ENCODE results near the gene MRPL39. TPM values are rescaled to one million over a fixed set of nuclear protein-coding genes. Genes with fewer than 3 reads are reported as not detected.

Gene MRPL39
- polyA plus RNA-seq, 1 of the 3 experiments (the other 2 are of a cell fraction) = 26.9 TPM

DNA sequence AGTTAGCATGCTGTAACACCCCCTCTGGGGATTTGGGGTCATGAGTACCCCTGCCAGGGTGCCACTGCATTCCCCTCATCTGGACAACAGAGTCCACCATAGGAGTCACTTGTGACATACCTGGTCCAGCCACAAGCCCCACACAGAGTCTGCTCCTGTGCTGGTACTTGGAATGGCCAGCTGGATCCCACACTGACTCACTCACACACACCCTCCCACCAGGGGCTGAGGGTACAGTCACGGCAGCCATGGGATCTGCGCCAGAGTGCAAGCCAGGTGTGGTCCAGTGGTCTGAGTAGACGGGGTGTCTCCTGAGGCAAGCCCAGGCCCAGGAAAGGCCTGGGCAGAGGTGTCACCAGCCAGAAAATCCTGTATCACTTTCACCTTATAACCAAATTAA is 67.7 kb downstream of the MRPL39 start:
- peaks cover 0 to 6% of the 10 kb centered on the region in 2 experiments for H3K36me3 ChIP-seq (replicated peaks in 1 of 2; ENCODE audit: control insufficient read depth in 1 of 2, insufficient read depth in 2 of 2, low read length in 1 of 2)
- no peaks in the 10 kb centered on the region for H3K9me2 ChIP-seq
- no peak overlapping the region for H2AFZ ChIP-seq (ENCODE audit: low read depth)
- no peaks in the 10 kb centered on the region for H4K20me1 ChIP-seq (ENCODE audit: insufficient read depth)
- peaks cover 11% of the 10 kb centered on the region; the same call in 1 of the 2 replicates for H3K9me3 ChIP-seq
- WGBS (ENCODE audit: low lambda C conversion rate) = 7% methylated on average over 3 of the region's 3 CpGs
- ChIA-PET CTCF (no interaction called here), POLR2A (no interaction called here)
- H3K4me2 ChIP-seq = no peak overlapping the region
- TF ChIP-seq, protein P1, sequence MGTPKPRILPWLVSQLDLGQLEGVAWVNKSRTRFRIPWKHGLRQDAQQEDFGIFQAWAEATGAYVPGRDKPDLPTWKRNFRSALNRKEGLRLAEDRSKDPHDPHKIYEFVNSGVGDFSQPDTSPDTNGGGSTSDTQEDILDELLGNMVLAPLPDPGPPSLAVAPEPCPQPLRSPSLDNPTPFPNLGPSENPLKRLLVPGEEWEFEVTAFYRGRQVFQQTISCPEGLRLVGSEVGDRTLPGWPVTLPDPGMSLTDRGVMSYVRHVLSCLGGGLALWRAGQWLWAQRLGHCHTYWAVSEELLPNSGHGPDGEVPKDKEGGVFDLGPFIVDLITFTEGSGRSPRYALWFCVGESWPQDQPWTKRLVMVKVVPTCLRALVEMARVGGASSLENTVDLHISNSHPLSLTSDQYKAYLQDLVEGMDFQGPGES (IDR thresholded peaks at IDR 0.05; ENCODE audit: low read depth, low read length) = no peak
- TF ChIP-seq CHD2 (IDR thresholded peaks at IDR 0.05; ENCODE audit: low read length, partially characterized antibody) = no peak
- TF ChIP-seq, protein P2, sequence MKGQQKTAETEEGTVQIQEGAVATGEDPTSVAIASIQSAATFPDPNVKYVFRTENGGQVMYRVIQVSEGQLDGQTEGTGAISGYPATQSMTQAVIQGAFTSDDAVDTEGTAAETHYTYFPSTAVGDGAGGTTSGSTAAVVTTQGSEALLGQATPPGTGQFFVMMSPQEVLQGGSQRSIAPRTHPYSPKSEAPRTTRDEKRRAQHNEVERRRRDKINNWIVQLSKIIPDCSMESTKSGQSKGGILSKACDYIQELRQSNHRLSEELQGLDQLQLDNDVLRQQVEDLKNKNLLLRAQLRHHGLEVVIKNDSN (IDR thresholded peaks at IDR 0.05; ENCODE audit: borderline replicate concordance, low read depth) = no peak
- TF ChIP-seq RAD21 (IDR thresholded peaks at IDR 0.05; ENCODE audit: low read length) = no peak
- TF ChIP-seq SMC3 (IDR thresholded peaks at IDR 0.05; ENCODE audit: low read depth, low read length) = no peak
- TF ChIP-seq JUND (IDR thresholded peaks at IDR 0.05) = no peak
- TF ChIP-seq EP300 (IDR thresholded peaks at IDR 0.05; ENCODE audit: borderline replicate concordance in 1 of 2, low read depth in 1 of 2, low read length in 1 of 2) = no peak
- TF ChIP-seq MEF2A (IDR thresholded peaks at IDR 0.05; ENCODE audit: borderline replicate concordance, low read depth) = no peak
- TF ChIP-seq, protein P3, sequence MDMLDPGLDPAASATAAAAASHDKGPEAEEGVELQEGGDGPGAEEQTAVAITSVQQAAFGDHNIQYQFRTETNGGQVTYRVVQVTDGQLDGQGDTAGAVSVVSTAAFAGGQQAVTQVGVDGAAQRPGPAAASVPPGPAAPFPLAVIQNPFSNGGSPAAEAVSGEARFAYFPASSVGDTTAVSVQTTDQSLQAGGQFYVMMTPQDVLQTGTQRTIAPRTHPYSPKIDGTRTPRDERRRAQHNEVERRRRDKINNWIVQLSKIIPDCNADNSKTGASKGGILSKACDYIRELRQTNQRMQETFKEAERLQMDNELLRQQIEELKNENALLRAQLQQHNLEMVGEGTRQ (IDR thresholded peaks at IDR 0.05; ENCODE audit: borderline replicate concordance, low read depth, low read length) = no peak
- no peak for TF ChIP-seq MXI1 (IDR thresholded peaks at IDR 0.05; ENCODE audit: low read depth, low read length)
- TF ChIP-seq, protein P4, sequence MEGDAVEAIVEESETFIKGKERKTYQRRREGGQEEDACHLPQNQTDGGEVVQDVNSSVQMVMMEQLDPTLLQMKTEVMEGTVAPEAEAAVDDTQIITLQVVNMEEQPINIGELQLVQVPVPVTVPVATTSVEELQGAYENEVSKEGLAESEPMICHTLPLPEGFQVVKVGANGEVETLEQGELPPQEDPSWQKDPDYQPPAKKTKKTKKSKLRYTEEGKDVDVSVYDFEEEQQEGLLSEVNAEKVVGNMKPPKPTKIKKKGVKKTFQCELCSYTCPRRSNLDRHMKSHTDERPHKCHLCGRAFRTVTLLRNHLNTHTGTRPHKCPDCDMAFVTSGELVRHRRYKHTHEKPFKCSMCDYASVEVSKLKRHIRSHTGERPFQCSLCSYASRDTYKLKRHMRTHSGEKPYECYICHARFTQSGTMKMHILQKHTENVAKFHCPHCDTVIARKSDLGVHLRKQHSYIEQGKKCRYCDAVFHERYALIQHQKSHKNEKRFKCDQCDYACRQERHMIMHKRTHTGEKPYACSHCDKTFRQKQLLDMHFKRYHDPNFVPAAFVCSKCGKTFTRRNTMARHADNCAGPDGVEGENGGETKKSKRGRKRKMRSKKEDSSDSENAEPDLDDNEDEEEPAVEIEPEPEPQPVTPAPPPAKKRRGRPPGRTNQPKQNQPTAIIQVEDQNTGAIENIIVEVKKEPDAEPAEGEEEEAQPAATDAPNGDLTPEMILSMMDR (IDR thresholded peaks at IDR 0.05) = no peak
- TF ChIP-seq POLR2AphosphoS5 (IDR thresholded peaks at IDR 0.05; ENCODE audit: low read depth, low read length) = no peak
- TF ChIP-seq RXRA (IDR thresholded peaks at IDR 0.05; ENCODE audit: borderline replicate concordance, low read depth) = no peak
- no peak for TF ChIP-seq GATA2 (CRISPR knock-in tag; IDR thresholded peaks at IDR 0.05)
- TF ChIP-seq, protein P5, sequence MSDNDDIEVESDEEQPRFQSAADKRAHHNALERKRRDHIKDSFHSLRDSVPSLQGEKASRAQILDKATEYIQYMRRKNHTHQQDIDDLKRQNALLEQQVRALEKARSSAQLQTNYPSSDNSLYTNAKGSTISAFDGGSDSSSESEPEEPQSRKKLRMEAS (IDR thresholded peaks at IDR 0.05; ENCODE audit: low read depth) = no peak
- TF ChIP-seq RFX5 (IDR thresholded peaks at IDR 0.05; ENCODE audit: low read length) = no peak
- TF ChIP-seq EZH2phosphoT487 (IDR thresholded peaks at IDR 0.05; ENCODE audit: borderline replicate concordance, low read depth) = no peak
- TF ChIP-seq, protein P6, sequence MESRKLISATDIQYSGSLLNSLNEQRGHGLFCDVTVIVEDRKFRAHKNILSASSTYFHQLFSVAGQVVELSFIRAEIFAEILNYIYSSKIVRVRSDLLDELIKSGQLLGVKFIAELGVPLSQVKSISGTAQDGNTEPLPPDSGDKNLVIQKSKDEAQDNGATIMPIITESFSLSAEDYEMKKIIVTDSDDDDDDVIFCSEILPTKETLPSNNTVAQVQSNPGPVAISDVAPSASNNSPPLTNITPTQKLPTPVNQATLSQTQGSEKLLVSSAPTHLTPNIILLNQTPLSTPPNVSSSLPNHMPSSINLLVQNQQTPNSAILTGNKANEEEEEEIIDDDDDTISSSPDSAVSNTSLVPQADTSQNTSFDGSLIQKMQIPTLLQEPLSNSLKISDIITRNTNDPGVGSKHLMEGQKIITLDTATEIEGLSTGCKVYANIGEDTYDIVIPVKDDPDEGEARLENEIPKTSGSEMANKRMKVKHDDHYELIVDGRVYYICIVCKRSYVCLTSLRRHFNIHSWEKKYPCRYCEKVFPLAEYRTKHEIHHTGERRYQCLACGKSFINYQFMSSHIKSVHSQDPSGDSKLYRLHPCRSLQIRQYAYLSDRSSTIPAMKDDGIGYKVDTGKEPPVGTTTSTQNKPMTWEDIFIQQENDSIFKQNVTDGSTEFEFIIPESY (IDR thresholded peaks at IDR 0.05; ENCODE audit: borderline replicate concordance, low read depth) = no peak
- TF ChIP-seq RCOR1 (IDR thresholded peaks at IDR 0.05; ENCODE audit: low read length) = no peak
- no peak for TF ChIP-seq SIN3A (IDR thresholded peaks at IDR 0.05; ENCODE audit: borderline replicate concordance, low read depth, low read length)
- no peaks in the 10 kb centered on the region for H3F3A ChIP-seq (replicated peaks; ENCODE audit: insufficient read depth)
- DNase-seq = no peak
- H3K4me1 ChIP-seq (ENCODE audit: control insufficient read depth in 1 of 2, insufficient read depth in 2 of 2, low read depth in 1 of 2, low read length in 1 of 2) = no peaks in the 10 kb centered on the region
- H3K27me3 ChIP-seq (ENCODE audit: insufficient read depth) = no peaks in the 10 kb centered on the region
- no peak overlapping the region for H3K27ac ChIP-seq (ENCODE audit: low read depth in 2 of 2, low read length in 1 of 2)
- H3K79me2 ChIP-seq (ENCODE audit: insufficient read depth) = no peaks in the 10 kb centered on the region
- H3K4me3 ChIP-seq (ENCODE audit: low read depth in 2 of 2, low read length in 1 of 2) = no peak overlapping the region
- no peak overlapping the region for H3K9ac ChIP-seq
